Peyer's patch (tissue), 4 donors: Measurements from ENCODE around the gene RPS18. TPM values are rescaled to one million over a fixed set of nuclear protein-coding genes. Genes with fewer than 3 reads are reported as not detected.

Experiments used
- DNase-seq, 3 donors: peaks; one replicate each; pipeline ENCODE4 v3.0.0-alpha.2; 2017 to 2019
- H3K27ac ChIP-seq, 4 donors: fragments of 200-600 bp; sonication (generic); one replicate each; pipeline ENCODE4 v1.5.1; 2016 to 2019
- H3K27me3 ChIP-seq, 2 donors: fragments of 200-600 bp; sonication (generic); one replicate each; pipeline ENCODE4 v1.5.1; 2019
- H3K36me3 ChIP-seq, 3 donors: fragments of 200-600 bp; sonication (generic); one replicate each; pipeline ENCODE4 v1.5.1; 2016 to 2019
- H3K4me1 ChIP-seq, 4 donors: fragments of 200-600 bp; sonication (generic); one replicate each; pipeline ENCODE4 v1.5.1; 2016 to 2019
- H3K4me3 ChIP-seq, 4 donors: fragments of 200-600 bp; sonication (generic); 1 replicate in 3 of 4; 2 replicates in 1 of 4; pipeline ENCODE4 v1.5.1; 2016 to 2019; ENCODE audit warnings: mild to moderate bottlenecking in 1 of 4
- H3K9me3 ChIP-seq, 4 donors: fragments of 200-600 bp; sonication (generic); one replicate each; pipeline ENCODE4 v1.5.1; 2016 to 2019; ENCODE audit warnings: mild to moderate bottlenecking in 1 of 4
- CTCF ChIP-seq, 6 experiments: fragments of 450-650 bp in 4 of 6; fragments of 200-600 bp in 2 of 6; sonication (generic) in 1 of 6; IDR thresholded peaks; one replicate each; pipeline ENCODE4 v1.5.1; 2017 to 2019; ENCODE audit warnings: antibody characterized with exemption in 6 of 6, mild to moderate bottlenecking in 3 of 6, moderate library complexity in 1 of 6
- POLR2A ChIP-seq, 2 donors: fragments of 450-650 bp; IDR thresholded peaks; one replicate each; pipeline ENCODE4 v1.5.1; 2017; ENCODE audit warnings: antibody characterized with exemption in 2 of 2, mild to moderate bottlenecking in 2 of 2, moderate library complexity in 2 of 2
- total RNA-seq, 4 donors: library from RNA; depleted of rRNA; stranded (reverse); fragments of >200 nt; gene quantifications; one replicate each; pipeline ENCODE4 v1.1.0, GENCODE V29; 2016

The RPS18 gene
- total RNA-seq, 4 donors from 2014 or later, result 697 to 1,875 (median 903) TPM

GRCh38 chr6:33313709-33314514, 42.0 kb downstream of the RPS18 start, which contains the start of gene TAPBP:
Gene TAPBP (minus strand): TSS chr6:33314078. CDS start chr6:33314041, 37 bp downstream.
- peaks cover 4 to 53% (median 23%) of the 10 kb centered on the region in 4 donors for H3K4me1 ChIP-seq
- no peaks in the 10 kb centered on the region for H3K27me3 ChIP-seq
- H3K27ac ChIP-seq, result peak within 1 kb of the TSS; percentile 92 to 99 (median 96)
- peak; percentile 80 to 89 (median 82) for DNase-seq
- peaks cover 0 to 22% (median 0%) of the 10 kb centered on the region in 3 donors for H3K36me3 ChIP-seq
- no peaks in the 10 kb centered on the region for H3K9me3 ChIP-seq
- H3K4me3 ChIP-seq, result peak within 1 kb of the TSS; percentile 67 to 90 (median 80)
- TF ChIP-seq CTCF (IDR thresholded peaks at IDR 0.05) (no peak), POLR2A (IDR thresholded peaks at IDR 0.05) (peak; percentile 32 to 60)

DNA sequence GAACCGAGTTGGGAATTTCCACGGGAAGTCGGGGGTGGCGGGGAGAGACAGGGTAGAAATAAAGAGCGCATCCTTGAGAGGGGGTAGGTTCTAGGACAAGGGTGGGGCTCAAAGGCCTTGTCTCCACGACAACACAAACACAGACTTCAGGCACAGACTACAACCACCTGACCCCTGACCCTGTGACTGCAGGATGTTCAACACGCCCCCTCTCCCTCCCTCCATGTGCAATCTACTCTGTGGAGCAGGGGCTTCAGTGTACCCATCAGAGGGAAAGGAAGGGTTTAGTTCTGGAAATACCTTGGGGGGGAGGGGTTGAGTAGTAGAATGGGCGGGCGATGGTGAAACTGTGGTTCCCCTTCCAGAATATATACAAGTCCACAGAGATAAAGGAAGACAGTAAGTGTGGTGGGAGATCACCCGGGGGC, 42.7 kb downstream of the RPS18 start:
- H3K4me3 ChIP-seq, result peak overlapping the region; percentile 67 to 90 (median 80)
- peaks cover 0 to 28% (median 0%) of the 10 kb centered on the region in 3 donors for H3K36me3 ChIP-seq
- TF ChIP-seq CTCF (IDR thresholded peaks at IDR 0.05) (no peak), POLR2A (IDR thresholded peaks at IDR 0.05) (no peak)
- DNase-seq, result peak; percentile 69 to 86 (median 78)
- H3K4me1 ChIP-seq, result peaks cover 4 to 59% (median 23%) of the 10 kb centered on the region in 4 donors
- no peaks in the 10 kb centered on the region for H3K27me3 ChIP-seq
- H3K9me3 ChIP-seq, result no peaks in the 10 kb centered on the region
- peak overlapping the region; percentile 92 to 99 (median 96) for H3K27ac ChIP-seq

GRCh38 chr6:33314943-33315792, 43.3 kb downstream of the RPS18 start:
- Histone ChIP-seq H3K27ac (peak overlapping the region; percentile 92 to 99 (median 96)), H3K9me3 (no peaks in the 10 kb centered on the region), H3K27me3 (no peaks in the 10 kb centered on the region), H3K4me3 (peak overlapping the region; percentile 67 to 90 (median 80)), H3K4me1 (peaks cover 4 to 65% (median 23%) of the 10 kb centered on the region in 4 donors), H3K36me3 (peaks cover 0 to 28% (median 0%) of the 10 kb centered on the region in 3 donors)
- TF ChIP-seq CTCF (IDR thresholded peaks at IDR 0.05), result no peak
- peak; percentile 17 to 40 for TF ChIP-seq POLR2A (IDR thresholded peaks at IDR 0.05)
- DNase-seq, result peak; percentile 54 to 89 (median 87)

DNA sequence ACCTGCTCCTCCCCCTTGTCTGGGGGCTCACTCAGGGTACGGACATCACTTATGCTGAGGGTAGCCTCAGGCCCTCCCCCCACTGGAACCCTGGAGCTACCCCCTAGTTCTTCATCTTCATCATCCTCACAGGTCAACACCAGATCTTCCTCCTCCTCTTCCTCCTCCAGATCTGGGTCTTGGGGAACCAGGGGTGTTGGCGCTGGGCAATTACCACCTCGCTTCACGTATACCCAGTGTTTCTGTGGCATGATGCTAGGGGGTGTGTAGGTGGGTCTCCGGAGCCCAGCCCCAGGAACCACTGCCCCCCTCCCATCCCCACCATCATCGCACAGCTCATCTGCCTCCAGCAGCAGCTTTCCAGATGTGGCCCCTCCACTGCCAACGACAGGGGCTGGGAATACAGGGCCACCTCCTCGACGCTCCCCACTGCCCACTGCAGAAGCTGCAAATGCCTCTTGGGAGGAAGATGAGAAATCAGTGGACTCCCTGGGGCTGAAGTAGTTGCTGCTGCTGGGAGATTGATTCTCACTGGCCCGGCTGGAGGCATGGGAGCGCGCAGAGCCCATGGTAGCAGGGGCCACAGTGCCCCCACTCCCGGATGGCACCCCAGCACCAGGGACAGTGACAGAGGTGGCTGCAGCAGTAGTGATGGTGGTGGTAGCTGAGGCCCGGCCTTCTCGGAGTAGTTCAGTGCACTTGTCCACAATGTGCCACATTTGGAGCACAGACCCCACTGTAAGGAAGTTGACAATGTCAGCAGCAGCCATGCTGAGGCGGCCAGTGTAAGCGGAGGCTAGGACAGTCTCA, 44.1 kb downstream of the RPS18 start:
- peaks cover 0 to 32% (median 0%) of the 10 kb centered on the region in 3 donors for H3K36me3 ChIP-seq
- no peak overlapping the region for H3K4me3 ChIP-seq
- DNase-seq, result no peak
- H3K27ac ChIP-seq, result peak overlapping the region in 3 of 4 donors; percentile 17 to 96 (median 86)
- H3K4me1 ChIP-seq, result peaks cover 4 to 71% (median 24%) of the 10 kb centered on the region in 4 donors
- TF ChIP-seq POLR2A (IDR thresholded peaks at IDR 0.05) (no peak), CTCF (IDR thresholded peaks at IDR 0.05) (no peak)
- no peaks in the 10 kb centered on the region for H3K27me3 ChIP-seq
- no peaks in the 10 kb centered on the region for H3K9me3 ChIP-seq
